GM12874 (cell line): ENCODE measurements around the gene SHISA9.

Experiments
- CTCF ChIP-seq: IDR thresholded peaks from 2 replicates; pipeline ENCODE4 v1.5.1; 2011; ENCODE audit warnings: low read depth, mild to moderate bottlenecking, control low read depth, low read length, moderate library complexity; ENCODE audit not compliant: insufficient read depth

SHISA9 gene

GRCh38 chr16:12998361-12999085 lies 97.1 kb downstream of the SHISA9 start:
- TF ChIP-seq CTCF: no peak

GRCh38 chr16:12999368-12999767 lies 98.0 kb downstream of the SHISA9 start:
- no peak for TF ChIP-seq CTCF

- TF ChIP-seq CTCF: no peak
Measured at GRCh38 chr16:13005721-13006247, 104.4 kb downstream of the SHISA9 start.

- TF ChIP-seq CTCF: no peak
Measured at GRCh38 chr16:13012601-13013000, 111.2 kb downstream of the SHISA9 start.

- TF ChIP-seq CTCF: no peak
Measured at GRCh38 chr16:13013043-13013442, 111.6 kb downstream of the SHISA9 start.

GRCh38 chr16:13014476-13014875 lies 113.1 kb downstream of the SHISA9 start:
- TF ChIP-seq CTCF: no peak

GRCh38 chr16:13018026-13018425 lies 116.6 kb downstream of the SHISA9 start:
- no peak for TF ChIP-seq CTCF
